Activated naive CD8-positive, alpha-beta T cell treated with anti-CD3 and anti-CD28 coated beads, Interleukin-2, amount 50 U/mL, for 24 hours (primary cell): Measurements from ENCODE around the gene MTM1.

Experiments used
- ATAC-seq: fragments of 150-1000 bp; cut with Tn5 transposase; one replicate; pipeline ENCODE4 v1.10.0; 2021
- DNase-seq: peaks from one replicate; pipeline ENCODE4 v3.0.0; 2021
- H3K27ac Mint-ChIP-seq: one replicate; pipeline ENCODE4 v1.8.0; 2021; ENCODE audit warnings: mild to moderate bottlenecking, mixed read lengths
- H3K27me3 Mint-ChIP-seq: one replicate; pipeline ENCODE4 v1.8.0; 2021; ENCODE audit warnings: mixed read lengths
- H3K36me3 Mint-ChIP-seq: one replicate; pipeline ENCODE4 v1.8.0; 2021; ENCODE audit warnings: low read depth, mixed read lengths
- H3K4me1 Mint-ChIP-seq: one replicate; pipeline ENCODE4 v1.8.0; 2021; ENCODE audit warnings: mixed read lengths
- H3K4me3 Mint-ChIP-seq: one replicate; pipeline ENCODE4 v1.8.0; 2021; ENCODE audit warnings: mild to moderate bottlenecking, moderate library complexity, mixed read lengths
- H3K9me3 Mint-ChIP-seq: one replicate; pipeline ENCODE4 v1.8.0; 2021; ENCODE audit warnings: mixed read lengths

The MTM1 gene

DNA sequence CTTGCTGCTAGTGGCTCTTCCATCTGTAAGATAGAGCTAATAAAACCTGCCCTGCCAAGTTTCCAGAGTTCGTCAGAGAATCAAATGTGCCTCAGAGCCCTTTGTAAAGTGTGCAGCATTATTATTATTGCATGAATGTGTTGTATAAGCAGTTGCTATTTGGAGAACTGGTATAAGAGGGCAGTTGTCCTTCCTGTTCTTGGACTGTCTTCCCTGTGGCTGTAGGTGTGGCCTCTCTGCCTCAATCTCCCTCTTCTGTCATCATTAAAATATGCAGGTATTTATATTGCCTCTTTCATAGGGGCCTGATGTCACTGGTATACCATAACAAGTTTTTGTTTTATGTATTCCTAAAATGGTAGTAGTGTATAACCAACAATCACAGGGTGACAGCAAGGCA lies 3.8 kb downstream of the MTM1 start:
- no peaks in the 10 kb centered on the region for H3K27me3 Mint-ChIP-seq
- no peak for ATAC-seq
- no peak for DNase-seq
- peak overlapping the region; percentile 82 for H3K4me3 Mint-ChIP-seq
- peaks cover 77% of the 10 kb centered on the region for H3K4me1 Mint-ChIP-seq
- peak overlapping the region; percentile 82 for H3K27ac Mint-ChIP-seq
- H3K36me3 Mint-ChIP-seq, result no peaks in the 10 kb centered on the region
- no peaks in the 10 kb centered on the region for H3K9me3 Mint-ChIP-seq

DNA sequence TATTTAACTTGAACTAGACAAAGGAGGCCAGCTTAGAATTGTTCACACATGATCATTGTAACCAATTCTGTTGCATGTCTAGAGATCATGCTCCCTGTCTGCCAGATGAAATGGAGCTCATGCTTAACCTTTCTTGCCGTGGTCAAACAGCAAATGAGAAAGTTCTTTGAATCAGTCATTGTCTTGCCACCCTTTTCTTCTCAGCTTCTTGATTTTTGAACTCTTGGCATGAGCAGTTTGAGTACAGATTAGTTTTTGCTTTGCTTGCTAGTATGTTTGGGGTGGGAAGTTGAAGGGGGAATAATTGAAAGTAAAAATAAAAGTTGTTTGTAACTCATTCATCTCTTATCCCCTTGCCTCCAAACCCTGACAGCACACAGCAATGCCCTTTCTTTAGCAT lies 4.7 kb downstream of the MTM1 start:
- Mint-ChIP-seq H3K4me3 (peak overlapping the region; percentile 30), H3K36me3 (peaks cover under 1% of the 10 kb centered on the region), H3K27me3 (no peaks in the 10 kb centered on the region), H3K27ac (peak overlapping the region; percentile 97), H3K4me1 (peaks cover 83% of the 10 kb centered on the region), H3K9me3 (no peaks in the 10 kb centered on the region)
- ATAC-seq, result no peak
- no peak for DNase-seq

DNA sequence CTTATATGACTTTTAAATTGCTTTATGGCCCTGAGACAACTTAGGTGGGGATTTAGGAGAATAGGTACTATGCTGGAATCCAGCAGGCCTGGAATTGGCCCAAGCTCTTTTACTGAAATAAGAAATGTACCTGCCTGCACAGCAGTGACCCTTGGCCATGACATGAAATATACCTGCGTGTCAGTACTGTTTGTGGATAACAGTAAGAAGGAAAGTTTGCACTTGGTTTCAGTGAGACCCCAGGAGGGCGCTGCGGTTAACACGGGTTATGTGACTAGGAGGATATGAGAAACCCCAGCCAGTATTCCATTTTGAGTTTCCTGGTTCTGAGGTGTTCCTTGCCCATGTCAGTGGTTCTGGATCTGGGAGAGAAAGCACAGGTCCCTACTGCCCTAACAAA lies 5.3 kb downstream of the MTM1 start:
- ATAC-seq (no peak), DNase-seq (peak; percentile 36)
- H3K27ac Mint-ChIP-seq, result peak overlapping the region; percentile 97
- no peaks in the 10 kb centered on the region for H3K27me3 Mint-ChIP-seq
- H3K36me3 Mint-ChIP-seq, result peaks cover 5% of the 10 kb centered on the region
- peak overlapping the region; percentile 43 for H3K4me3 Mint-ChIP-seq
- H3K4me1 Mint-ChIP-seq, result peaks cover 88% of the 10 kb centered on the region
- no peaks in the 10 kb centered on the region for H3K9me3 Mint-ChIP-seq

DNA sequence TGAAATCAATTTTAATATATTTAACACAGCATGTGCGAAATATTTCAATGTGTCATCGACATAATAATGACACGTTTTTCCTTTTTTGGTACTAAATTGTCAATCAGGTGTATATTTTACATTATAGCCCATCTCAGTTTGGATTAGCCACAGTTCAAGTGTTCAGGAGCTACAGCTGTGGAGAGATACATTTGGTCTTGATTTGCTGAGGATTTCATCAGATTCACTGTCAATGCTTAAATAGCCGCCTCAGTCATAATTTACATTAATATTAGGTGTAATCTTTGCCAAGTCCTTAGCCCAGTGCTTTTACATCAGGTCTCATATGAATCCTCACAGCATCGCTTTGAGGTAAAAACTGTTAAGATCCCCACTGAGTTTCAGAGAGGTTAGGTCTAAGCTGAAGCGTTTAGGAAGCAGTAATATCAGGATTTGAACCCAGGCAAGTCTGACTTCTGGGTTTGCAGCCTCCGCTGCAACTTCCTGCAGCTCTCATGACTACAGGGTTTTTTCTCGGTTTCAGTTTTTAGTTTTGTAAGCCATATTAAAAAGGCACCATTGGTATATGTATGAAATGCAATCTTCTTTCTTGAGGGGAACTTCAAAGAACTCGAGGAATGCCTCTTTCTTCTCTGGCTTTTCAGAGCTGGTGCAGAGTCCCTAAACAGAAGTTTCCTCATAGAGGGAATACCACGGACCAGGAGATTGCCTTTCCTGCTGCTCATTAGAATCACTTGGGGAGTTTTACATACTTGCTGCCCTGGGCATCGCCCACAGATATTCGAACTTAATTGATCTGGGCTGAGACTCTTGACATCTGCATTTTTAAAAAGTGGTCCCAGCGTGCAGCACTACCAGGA lies 6.4 kb downstream of the MTM1 start:
- peak; percentile 58 for ATAC-seq
- Mint-ChIP-seq H3K36me3 (peaks cover 6% of the 10 kb centered on the region), H3K4me1 (peaks cover 90% of the 10 kb centered on the region), H3K27me3 (no peaks in the 10 kb centered on the region), H3K27ac (peak overlapping the region; percentile 97), H3K9me3 (no peaks in the 10 kb centered on the region), H3K4me3 (peak overlapping the region; percentile 76)
- no peak for DNase-seq

DNA sequence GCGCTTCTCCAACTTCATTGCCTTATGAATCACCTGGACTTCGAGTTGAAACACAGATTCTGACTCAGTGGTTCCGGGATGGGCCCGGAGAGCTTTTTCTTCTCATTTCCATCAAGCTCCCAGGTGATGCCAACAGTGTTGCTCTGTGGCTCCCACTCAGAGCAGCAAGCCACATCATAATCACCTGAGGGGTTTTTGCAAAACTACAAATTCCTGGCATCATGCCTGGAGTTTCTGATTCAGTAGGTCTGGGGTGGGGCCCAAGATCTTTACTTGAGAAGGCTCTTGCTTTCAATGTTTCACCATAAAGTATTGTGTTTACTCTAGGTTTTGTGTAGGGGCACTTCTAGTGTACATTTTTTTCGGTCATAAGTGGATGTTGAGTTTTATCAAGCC lies 7.0 kb downstream of the MTM1 start:
- DNase-seq, result peak; percentile 47
- peaks cover 89% of the 10 kb centered on the region for H3K4me1 Mint-ChIP-seq
- peaks cover 6% of the 10 kb centered on the region for H3K36me3 Mint-ChIP-seq
- no peaks in the 10 kb centered on the region for H3K9me3 Mint-ChIP-seq
- peak overlapping the region; percentile 76 for H3K4me3 Mint-ChIP-seq
- H3K27me3 Mint-ChIP-seq, result no peaks in the 10 kb centered on the region
- ATAC-seq, result peak; percentile 71
- H3K27ac Mint-ChIP-seq, result peak overlapping the region; percentile 97

DNA sequence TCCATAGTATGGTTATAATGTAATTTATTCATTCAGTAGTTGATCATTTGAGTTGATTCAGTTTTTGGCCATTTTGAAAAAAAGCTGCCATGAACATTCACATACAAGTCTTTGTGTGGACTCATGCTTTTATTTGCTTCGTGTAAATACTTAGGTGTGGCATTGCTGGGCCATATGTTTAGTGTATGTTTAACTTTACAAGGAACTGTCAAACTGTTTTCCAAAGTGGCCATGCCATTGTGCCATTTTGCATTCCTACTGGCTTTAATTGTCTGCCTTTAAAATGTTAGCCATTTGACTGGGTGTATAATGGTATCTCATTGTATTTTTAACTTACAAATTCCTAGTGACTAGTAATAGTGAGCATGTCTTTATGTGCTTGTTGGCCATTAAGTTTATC lies 8.8 kb downstream of the MTM1 start:
- peak overlapping the region; percentile 32 for H3K4me3 Mint-ChIP-seq
- ATAC-seq, result no peak

DNA sequence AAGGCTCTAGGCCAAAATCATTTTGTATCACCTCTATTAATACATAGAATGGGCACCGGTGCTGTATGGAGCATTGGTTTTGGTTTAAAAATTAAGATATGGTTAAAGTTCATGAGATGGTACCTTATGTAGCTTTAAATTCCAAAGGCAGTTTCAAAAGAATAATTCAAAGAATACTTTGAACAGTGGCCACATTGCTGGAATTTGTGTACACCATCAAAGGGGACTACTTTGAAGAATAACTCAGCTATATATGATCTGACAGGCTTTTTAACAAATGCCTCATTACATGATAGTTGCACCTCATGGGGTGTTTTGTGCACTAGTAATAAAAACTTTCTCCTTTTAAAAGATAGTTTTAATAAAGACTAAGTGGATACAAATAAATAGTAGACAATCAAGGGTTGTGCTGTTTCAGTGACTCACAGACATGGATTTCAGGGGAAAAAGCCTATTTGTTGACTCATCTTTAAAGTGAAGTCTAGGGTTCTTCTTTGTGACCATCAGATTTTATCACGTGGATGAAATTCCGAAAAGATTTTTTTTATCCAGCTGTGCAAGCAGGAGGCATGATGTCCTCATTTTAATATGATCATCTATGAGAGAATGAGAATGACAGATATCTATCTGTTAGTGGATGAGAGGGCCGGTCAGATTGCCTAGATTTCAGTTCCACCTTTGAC lies 12.8 kb downstream of the MTM1 start:
- Mint-ChIP-seq H3K27ac (no peak overlapping the region), H3K4me1 (peaks cover 70% of the 10 kb centered on the region), H3K27me3 (no peaks in the 10 kb centered on the region), H3K36me3 (peaks cover 6% of the 10 kb centered on the region), H3K4me3 (no peak overlapping the region), H3K9me3 (no peaks in the 10 kb centered on the region)
- DNase-seq, result no peak
- no peak for ATAC-seq

More for the DNA sequence above, 8.8 kb downstream of the MTM1 start:
- Mint-ChIP-seq H3K9me3 (no peaks in the 10 kb centered on the region), H3K36me3 (peaks cover 6% of the 10 kb centered on the region), H3K27me3 (no peaks in the 10 kb centered on the region), H3K27ac (peak overlapping the region; percentile 76), H3K4me1 (peaks cover 90% of the 10 kb centered on the region)
- no peak for DNase-seq

DNA sequence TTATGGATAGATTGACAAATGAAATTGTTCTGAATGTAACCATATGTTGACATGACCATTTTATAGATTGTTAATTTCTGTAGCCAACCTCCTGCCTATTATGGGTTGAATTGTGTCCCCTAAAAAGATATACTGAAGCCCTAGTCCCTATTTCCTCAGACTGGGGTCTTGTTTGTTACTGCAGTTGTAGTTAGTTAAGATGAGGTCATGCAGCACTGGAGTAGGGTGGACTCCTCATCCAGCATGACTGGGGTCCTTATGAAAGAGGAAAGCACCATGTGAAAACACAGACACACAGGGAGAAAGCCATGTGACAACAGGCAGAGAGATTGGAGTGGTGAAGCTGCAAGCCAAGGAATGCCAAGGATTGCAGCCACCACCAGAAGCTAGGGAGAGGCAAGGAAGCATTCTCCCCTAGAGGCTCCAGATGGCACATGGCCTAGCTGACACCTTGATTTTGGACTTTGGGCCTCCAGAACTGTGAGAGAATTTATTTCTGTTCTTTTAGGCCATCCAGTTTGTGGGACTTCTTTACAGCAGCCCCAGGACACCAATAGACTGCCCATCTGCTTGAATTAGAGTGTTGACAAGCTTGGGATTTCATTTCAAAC lies 14.0 kb downstream of the MTM1 start:
- H3K9me3 Mint-ChIP-seq, result no peaks in the 10 kb centered on the region
- ATAC-seq, result no peak
- peaks cover 6% of the 10 kb centered on the region for H3K36me3 Mint-ChIP-seq

DNA sequence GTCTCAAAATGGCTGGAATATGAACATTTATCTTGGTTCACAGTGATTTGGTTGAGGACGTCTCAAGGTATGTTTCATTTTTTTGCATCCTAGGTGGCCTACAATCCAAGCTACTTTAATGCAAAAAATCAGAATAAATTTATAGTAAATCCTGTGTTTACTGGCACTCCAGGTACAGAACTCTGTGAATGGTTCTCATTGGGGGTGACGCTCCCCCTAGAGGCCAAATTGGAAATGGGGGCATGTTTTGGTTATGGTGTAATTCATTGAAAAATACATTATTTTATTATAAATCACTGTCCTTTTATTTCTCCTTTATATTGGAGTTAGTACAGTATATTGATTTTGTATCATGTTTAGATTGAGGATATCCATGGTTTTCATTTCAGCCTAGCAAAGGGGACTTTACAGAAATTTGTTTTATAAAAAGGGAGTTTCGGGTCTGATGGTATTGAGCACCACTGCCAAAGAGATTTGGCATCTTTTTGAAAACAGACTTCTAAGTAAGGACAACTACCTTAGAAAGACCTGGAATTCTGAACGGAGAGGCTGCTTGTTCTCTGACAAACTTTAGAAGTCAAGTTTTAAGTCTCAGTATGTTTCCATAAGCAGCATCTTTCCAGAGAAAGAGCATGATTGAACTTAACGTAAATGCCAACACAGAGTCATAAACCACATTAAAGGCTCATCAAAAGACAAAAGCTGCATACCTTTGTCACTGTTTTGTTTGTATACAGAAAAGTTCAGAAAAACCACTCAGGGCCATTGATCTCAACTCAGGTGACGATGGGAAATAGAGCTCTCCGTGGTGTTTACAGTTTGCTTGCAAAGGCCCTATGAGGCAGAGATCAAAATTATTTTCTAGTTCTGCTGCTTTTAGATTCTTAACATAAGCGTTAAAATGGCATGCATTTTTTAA lies 19.4 kb downstream of the MTM1 start:
- ATAC-seq, result no peak
- Mint-ChIP-seq H3K27me3 (no peaks in the 10 kb centered on the region), H3K9me3 (no peaks in the 10 kb centered on the region), H3K4me3 (no peak overlapping the region), H3K4me1 (peaks cover 23% of the 10 kb centered on the region), H3K27ac (no peak overlapping the region), H3K36me3 (no peaks in the 10 kb centered on the region)
- DNase-seq, result peak; percentile 53

More for the DNA sequence above, 14.0 kb downstream of the MTM1 start:
- Mint-ChIP-seq H3K27me3 (no peaks in the 10 kb centered on the region), H3K4me1 (peaks cover 63% of the 10 kb centered on the region), H3K27ac (no peak overlapping the region), H3K4me3 (no peak overlapping the region)
- no peak for DNase-seq

DNA sequence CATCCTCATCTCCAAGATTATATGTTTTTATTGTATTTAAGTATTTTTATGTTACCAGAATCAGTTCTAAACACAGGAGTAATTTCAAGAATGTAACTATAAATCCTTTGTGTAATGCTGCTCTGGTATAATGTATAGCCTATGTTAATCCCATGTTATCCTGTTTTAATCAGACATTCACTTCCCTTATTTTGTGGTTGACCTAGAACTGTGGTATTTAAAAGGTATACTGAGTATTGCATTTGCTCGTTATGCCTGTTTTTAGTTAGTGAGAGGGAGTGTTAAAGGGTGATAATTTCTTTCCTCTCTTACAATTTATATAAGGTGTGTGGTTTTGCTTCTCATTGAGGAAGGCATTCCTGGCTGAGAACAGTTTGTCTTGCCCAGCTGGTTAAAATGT lies 26.2 kb downstream of the MTM1 start:
- H3K9me3 Mint-ChIP-seq, result no peaks in the 10 kb centered on the region
- no peak for ATAC-seq
- DNase-seq, result no peak
- H3K4me3 Mint-ChIP-seq, result no peak overlapping the region
- H3K4me1 Mint-ChIP-seq, result no peaks in the 10 kb centered on the region
- no peak overlapping the region for H3K27ac Mint-ChIP-seq
- H3K27me3 Mint-ChIP-seq, result no peaks in the 10 kb centered on the region
- H3K36me3 Mint-ChIP-seq, result peaks cover 5% of the 10 kb centered on the region

DNA sequence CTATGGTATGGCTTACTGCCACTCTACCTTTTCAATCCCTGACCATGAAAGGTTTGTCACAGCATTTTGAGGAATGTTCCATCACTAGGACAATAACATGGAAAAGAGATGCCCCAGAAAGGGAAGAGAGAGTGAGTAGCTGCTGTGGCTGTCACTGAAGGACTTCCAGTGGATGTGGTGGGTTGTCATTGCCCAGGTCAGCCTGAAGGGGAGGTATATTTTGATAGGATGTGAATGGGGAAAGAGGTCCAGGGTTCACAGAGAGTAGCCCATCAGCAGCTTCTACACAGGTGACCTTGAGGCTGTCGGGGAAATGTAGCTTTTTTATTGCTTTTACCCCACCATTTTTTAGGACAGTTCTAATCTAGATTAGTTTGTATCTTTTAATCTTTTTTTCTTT lies 30.8 kb downstream of the MTM1 start:
- H3K4me3 Mint-ChIP-seq, result no peak overlapping the region
- no peaks in the 10 kb centered on the region for H3K27me3 Mint-ChIP-seq
- H3K9me3 Mint-ChIP-seq, result no peaks in the 10 kb centered on the region
- no peak for DNase-seq
- no peak overlapping the region for H3K27ac Mint-ChIP-seq
- peaks cover 14% of the 10 kb centered on the region for H3K36me3 Mint-ChIP-seq
- ATAC-seq, result no peak
- no peaks in the 10 kb centered on the region for H3K4me1 Mint-ChIP-seq

DNA sequence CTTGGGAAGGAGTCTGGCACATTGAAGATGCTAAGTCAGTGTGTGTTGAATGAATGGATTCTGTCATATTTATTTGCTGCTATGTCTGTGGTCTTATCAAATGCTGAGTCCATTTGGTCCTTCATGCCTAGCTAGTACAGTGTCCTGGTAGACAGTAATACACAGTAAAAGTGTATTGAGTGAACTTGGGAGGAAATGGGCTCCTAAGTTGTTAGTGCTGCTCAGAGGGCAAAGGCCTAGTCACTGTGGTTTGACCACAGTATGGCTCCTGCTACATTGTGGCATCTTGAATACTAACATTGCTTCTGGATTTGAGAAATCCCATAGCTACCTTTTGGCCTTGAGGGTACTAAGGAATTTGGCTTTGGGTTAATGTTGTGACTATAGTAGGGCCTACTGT lies 33.9 kb downstream of the MTM1 start:
- H3K4me1 Mint-ChIP-seq, result no peaks in the 10 kb centered on the region
- DNase-seq (no peak), ATAC-seq (no peak)
- H3K36me3 Mint-ChIP-seq, result peaks cover 11% of the 10 kb centered on the region
- no peaks in the 10 kb centered on the region for H3K9me3 Mint-ChIP-seq
- no peak overlapping the region for H3K4me3 Mint-ChIP-seq
- no peak overlapping the region for H3K27ac Mint-ChIP-seq
- H3K27me3 Mint-ChIP-seq, result no peaks in the 10 kb centered on the region

DNA sequence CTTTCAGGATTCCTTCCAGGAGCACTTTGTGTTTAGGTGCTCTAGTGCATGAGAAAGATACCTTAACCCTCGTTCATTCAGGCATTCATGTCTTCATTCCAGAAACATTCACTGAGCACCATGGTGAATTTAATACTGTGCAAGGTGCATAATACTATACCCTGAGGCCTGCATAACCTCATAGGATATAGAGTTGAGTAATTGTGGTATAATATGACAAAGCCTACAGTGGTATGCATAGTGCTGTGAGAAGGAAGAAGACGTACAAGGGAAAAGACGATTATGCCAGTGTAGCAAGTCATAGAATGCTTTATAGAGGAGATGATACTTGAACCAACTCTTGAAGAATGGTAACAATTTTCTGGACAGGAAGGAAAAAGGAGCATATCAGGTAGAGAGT lies 34.3 kb downstream of the MTM1 start:
- Mint-ChIP-seq H3K4me3 (no peak overlapping the region), H3K27me3 (no peaks in the 10 kb centered on the region), H3K9me3 (no peaks in the 10 kb centered on the region), H3K36me3 (peaks cover 11% of the 10 kb centered on the region), H3K27ac (no peak overlapping the region), H3K4me1 (no peaks in the 10 kb centered on the region)
- ATAC-seq (no peak), DNase-seq (no peak)

DNA sequence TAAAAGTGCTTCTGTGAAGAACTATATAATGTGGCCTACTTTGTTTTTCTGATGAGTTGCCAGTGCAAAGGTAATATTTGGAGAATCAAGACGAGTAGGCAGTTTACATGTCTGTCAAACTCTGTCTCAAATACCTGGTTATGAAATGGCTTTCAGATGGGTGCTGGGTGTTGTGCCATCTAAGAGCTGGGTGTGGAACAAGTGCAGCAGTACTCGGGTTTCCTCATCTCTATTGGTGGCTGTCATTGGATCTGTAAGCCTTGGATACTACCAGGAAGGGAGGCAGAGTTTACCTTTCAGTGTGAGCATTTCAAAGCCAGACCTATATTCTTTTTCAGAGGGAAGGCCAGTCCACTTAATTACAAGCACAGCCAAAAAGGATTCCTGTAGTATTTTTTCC lies 37.2 kb downstream of the MTM1 start:
- H3K36me3 Mint-ChIP-seq, result peaks cover 9% of the 10 kb centered on the region
- DNase-seq (no peak), ATAC-seq (no peak)
- no peaks in the 10 kb centered on the region for H3K4me1 Mint-ChIP-seq
- H3K9me3 Mint-ChIP-seq, result no peaks in the 10 kb centered on the region
- H3K27ac Mint-ChIP-seq, result no peak overlapping the region
- no peaks in the 10 kb centered on the region for H3K27me3 Mint-ChIP-seq
- H3K4me3 Mint-ChIP-seq, result no peak overlapping the region
